Measurements from ENCODE around the gene JMJD4. TPM values are rescaled to one million over a fixed set of nuclear protein-coding genes. Genes with fewer than 3 reads are reported as not detected.

JMJD4 gene
- total RNA-seq, 2 donors from 2014 or later: 19.4 to 21.8 TPM

DNA sequence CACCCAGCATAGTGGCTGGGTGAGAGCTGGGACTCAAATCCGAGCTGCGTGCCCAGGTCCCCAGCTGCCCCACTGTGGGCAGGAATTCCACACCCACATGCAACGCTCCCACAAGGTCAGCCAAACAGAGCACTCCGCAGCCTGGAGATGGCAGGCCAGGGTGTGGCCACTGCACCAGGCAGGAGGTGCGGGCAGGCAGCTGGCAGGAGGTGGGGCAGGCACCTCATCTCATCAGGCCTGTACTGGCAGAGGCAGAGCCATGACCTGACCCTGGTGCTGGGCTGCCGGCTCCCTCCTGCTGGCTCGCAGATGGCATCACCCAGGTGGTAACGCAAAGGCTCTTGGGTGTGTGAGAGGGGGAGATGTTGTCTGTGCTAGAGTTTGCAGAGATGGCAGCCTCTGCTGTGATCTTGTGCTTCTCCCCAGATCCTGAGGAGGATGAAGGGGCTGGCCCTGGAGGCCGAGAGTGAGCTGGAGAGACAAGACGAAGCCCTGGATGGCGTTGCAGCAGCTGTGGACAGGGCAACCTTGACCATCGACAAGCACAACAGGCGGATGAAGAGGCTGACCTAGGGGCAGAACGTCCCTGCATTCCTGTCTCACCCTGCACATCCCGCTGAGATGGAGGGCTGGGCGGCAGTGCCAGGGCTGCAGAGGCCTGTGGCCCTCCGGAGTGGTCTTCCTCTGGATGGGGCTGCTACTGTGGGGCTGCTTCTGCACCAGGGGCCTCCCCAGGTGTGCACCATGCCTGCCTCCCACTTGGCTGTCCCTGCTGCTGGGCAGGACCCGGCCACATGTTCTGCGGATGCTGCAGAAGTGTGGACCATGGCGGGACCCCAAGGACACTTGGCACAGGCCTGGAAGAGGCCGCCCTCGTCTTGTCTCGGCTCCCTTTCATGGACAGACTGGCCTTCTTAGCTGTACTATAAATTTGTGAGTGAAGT lies 45.3 kb upstream of the JMJD4 start:
- Mint-ChIP-seq H3K27ac (no peak overlapping the region), H3K36me3 (ENCODE audit: low read depth) (peaks cover 15% of the 10 kb centered on the region), H3K4me1 (no peaks in the 10 kb centered on the region), H3K27me3 (ENCODE audit: insufficient read depth) (peaks cover 5% of the 10 kb centered on the region), H3K4me3 (no peak overlapping the region), H3K9me3 (no peaks in the 10 kb centered on the region)
- H3K4me3 ChIP-seq (ENCODE audit: low read length): no peak overlapping the region
- H3K27me3 ChIP-seq (ENCODE audit: control insufficient read depth, insufficient read depth, low read length, poor library complexity, severe bottlenecking): peaks cover under 1% of the 10 kb centered on the region
- peak; percentile 26 for DNase-seq
- no peaks in the 10 kb centered on the region for H3K36me3 ChIP-seq (ENCODE audit: control insufficient read depth, insufficient read depth, low read length)
- no peaks in the 10 kb centered on the region for H3K4me1 ChIP-seq (ENCODE audit: control insufficient read depth, insufficient read depth, low read length)
- no peak overlapping the region for H3K27ac ChIP-seq (ENCODE audit: low read depth, low read length)
- WGBS, 2 experiments (ENCODE audit: insufficient coverage in 1 of 2, insufficient read length in 1 of 2): 93 to 94% methylated on average over 13 to 23 of the region's 23 CpGs
- H3K9me3 ChIP-seq (ENCODE audit: control insufficient read depth, low read length): no peaks in the 10 kb centered on the region
- no peak overlapping the region for H3K9ac ChIP-seq (ENCODE audit: extremely low read depth, low read length, poor library complexity, severe bottlenecking)
- TF ChIP-seq, protein P1, sequence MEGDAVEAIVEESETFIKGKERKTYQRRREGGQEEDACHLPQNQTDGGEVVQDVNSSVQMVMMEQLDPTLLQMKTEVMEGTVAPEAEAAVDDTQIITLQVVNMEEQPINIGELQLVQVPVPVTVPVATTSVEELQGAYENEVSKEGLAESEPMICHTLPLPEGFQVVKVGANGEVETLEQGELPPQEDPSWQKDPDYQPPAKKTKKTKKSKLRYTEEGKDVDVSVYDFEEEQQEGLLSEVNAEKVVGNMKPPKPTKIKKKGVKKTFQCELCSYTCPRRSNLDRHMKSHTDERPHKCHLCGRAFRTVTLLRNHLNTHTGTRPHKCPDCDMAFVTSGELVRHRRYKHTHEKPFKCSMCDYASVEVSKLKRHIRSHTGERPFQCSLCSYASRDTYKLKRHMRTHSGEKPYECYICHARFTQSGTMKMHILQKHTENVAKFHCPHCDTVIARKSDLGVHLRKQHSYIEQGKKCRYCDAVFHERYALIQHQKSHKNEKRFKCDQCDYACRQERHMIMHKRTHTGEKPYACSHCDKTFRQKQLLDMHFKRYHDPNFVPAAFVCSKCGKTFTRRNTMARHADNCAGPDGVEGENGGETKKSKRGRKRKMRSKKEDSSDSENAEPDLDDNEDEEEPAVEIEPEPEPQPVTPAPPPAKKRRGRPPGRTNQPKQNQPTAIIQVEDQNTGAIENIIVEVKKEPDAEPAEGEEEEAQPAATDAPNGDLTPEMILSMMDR (conservative IDR thresholded peaks at IDR 0.05): no peak

DNA sequence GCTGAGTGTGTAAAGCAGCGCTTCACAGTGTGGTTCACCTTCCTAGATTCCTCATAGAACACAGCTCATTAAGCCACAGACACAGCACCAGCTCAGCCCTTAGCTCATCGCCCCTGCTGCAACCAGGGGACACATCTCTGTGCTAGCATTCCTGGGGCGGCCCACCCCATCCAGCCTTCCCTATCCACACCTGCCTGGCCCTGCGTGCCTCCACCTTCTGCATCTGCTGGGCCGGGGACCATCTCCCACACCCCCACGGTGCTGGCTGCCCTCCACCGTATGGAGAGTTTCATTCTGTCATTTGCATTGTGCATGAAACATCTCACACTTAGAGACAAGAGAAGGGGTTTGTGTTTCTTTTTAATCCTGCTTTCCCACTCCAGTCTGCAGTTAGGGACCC lies 44.6 kb upstream of the JMJD4 start:
- Histone ChIP-seq H3K9me3 (ENCODE audit: control insufficient read depth, low read length) (no peaks in the 10 kb centered on the region), H3K4me3 (ENCODE audit: low read length) (no peak overlapping the region), H3K27ac (ENCODE audit: low read depth, low read length) (no peak overlapping the region), H3K36me3 (ENCODE audit: control insufficient read depth, insufficient read depth, low read length) (no peaks in the 10 kb centered on the region), H3K9ac (ENCODE audit: extremely low read depth, low read length, poor library complexity, severe bottlenecking) (no peak overlapping the region), H3K4me1 (ENCODE audit: control insufficient read depth, insufficient read depth, low read length) (no peaks in the 10 kb centered on the region), H3K27me3 (ENCODE audit: control insufficient read depth, insufficient read depth, low read length, poor library complexity, severe bottlenecking) (no peaks in the 10 kb centered on the region)
- H3K27me3 Mint-ChIP-seq (ENCODE audit: insufficient read depth): peaks cover under 1% of the 10 kb centered on the region
- 80 to 91% methylated on average over 1 to 7 of the region's 7 CpGs for WGBS, 2 experiments (ENCODE audit: insufficient coverage in 1 of 2, insufficient read length in 1 of 2)
- no peak overlapping the region for H3K4me3 Mint-ChIP-seq
- H3K4me1 Mint-ChIP-seq: no peaks in the 10 kb centered on the region
- H3K36me3 Mint-ChIP-seq (ENCODE audit: low read depth): peaks cover 15% of the 10 kb centered on the region
- no peaks in the 10 kb centered on the region for H3K9me3 Mint-ChIP-seq
- no peak overlapping the region for H3K27ac Mint-ChIP-seq
- DNase-seq: peak; percentile 10
- TF ChIP-seq, protein P1 (conservative IDR thresholded peaks at IDR 0.05): no peak

DNA sequence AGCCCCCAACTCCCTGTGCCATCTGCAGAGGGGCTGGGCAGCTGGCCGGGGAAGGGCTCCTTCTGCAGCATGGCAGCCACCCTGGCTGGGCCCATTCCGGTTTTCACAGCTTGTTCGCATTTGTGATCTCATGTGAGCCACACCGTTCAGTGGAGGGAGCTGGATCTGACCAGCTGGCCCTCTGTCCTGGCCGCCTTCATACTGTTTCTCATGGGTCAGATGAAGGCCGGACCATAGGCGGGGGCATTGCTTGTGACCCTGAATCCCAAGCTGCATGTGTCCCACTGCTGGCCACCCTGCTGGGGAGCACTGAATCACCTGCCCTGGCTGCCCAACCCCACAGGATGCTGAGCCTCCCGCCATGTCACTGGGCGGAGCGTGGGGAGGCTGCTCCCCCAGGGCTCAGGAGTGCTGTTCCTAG lies 43.9 kb upstream of the JMJD4 start:
- Mint-ChIP-seq H3K27ac (no peak overlapping the region), H3K4me3 (no peak overlapping the region), H3K36me3 (ENCODE audit: low read depth) (peaks cover 15% of the 10 kb centered on the region), H3K27me3 (ENCODE audit: insufficient read depth) (no peaks in the 10 kb centered on the region), H3K4me1 (no peaks in the 10 kb centered on the region), H3K9me3 (no peaks in the 10 kb centered on the region)
- H3K4me3 ChIP-seq (ENCODE audit: low read length): no peak overlapping the region
- no peak overlapping the region for H3K9ac ChIP-seq (ENCODE audit: extremely low read depth, low read length, poor library complexity, severe bottlenecking)
- H3K27ac ChIP-seq (ENCODE audit: low read depth, low read length): no peak overlapping the region
- no peaks in the 10 kb centered on the region for H3K27me3 ChIP-seq (ENCODE audit: control insufficient read depth, insufficient read depth, low read length, poor library complexity, severe bottlenecking)
- peak; percentile 32 for DNase-seq
- WGBS, 2 experiments (ENCODE audit: insufficient coverage in 1 of 2, insufficient read length in 1 of 2): 93 to 94% methylated on average over 8 to 10 of the region's 10 CpGs
- no peaks in the 10 kb centered on the region for H3K4me1 ChIP-seq (ENCODE audit: control insufficient read depth, insufficient read depth, low read length)
- H3K9me3 ChIP-seq (ENCODE audit: control insufficient read depth, low read length): no peaks in the 10 kb centered on the region
- H3K36me3 ChIP-seq (ENCODE audit: control insufficient read depth, insufficient read depth, low read length): no peaks in the 10 kb centered on the region
- TF ChIP-seq, protein P1 (conservative IDR thresholded peaks at IDR 0.05): no peak

Data from endodermal cell (in vitro differentiated cells).